Measurements from ENCODE around the gene NFIA.
A peak's percentile ranks its signal among the peaks of the same experiment; 100 is the strongest.
"Not testable (repeated sequence)": the region's sequence is repeated elsewhere in the genome, so short reads cannot be mapped to it uniquely, and the experiment has no call there.

Gene NFIA

DNA sequence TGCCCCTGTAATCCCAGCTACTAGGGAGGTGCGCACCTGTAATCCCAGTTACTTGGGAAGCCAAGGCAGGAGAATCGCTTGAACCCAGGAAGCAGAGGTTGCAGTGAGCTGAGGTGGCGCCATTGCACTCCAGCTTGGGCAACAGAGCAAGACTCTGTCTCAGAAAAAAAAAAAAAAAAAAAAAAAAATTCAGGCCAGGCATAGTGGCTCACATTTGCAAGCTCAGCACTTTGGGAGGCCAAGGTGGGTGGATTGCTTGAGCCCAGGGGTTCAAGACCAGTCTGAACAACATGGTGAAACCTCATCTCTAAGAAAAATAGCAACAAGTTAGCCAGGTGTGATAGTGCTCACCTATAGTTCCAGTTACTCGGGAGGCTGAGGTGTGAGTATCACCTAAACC lies 20.8 kb upstream of the NFIA start:
- not testable (repeated sequence) for DNase-seq

DNA sequence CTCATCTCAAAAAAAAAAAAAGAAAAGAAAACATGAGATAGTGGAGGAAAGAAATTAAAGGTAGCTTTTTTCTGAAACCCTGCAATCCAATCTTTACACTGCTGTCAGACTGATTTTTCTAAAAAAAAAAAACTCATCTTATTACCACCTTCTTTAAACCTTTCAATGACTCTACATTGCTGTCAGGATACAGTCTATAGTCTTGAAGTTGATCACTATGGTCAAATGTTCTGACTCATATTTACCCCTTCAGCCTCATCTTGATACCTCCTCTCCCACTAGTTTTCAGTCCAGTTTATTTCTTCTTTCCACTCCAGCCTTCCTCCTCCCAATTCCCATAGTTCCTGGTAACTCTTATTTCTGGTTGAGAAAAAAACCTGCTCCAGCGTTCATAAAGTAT lies 17.7 kb upstream of the NFIA start:
- no peak for DNase-seq

DNA sequence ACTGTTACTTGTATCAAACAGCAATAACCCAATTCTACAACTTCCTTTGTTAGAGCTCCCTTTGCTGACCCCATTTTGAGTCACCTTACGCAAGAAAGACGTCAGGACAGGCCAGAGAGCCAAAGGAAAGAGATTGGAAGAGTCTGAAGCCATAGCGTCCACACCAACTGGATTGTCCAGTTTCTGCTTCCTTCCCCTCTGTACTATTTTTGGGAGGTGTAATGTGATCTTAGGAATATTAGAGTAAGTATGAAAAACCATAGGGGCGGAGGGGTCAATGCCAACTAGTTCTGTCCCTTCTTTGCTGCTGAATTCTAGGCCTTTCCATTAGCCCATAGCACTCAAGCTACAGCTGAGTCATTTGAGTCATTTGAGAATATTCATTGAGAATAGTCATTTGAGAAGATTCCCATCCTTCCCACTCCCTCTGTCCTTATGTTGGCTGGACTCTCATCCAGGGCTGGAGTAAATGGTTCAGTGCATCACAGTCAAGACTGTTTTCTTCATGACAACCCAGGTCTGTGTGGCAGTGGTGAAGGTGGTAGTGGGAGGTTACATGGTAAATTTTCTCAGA lies 14.8 kb upstream of the NFIA start:
- DNase-seq, result no peak

DNA sequence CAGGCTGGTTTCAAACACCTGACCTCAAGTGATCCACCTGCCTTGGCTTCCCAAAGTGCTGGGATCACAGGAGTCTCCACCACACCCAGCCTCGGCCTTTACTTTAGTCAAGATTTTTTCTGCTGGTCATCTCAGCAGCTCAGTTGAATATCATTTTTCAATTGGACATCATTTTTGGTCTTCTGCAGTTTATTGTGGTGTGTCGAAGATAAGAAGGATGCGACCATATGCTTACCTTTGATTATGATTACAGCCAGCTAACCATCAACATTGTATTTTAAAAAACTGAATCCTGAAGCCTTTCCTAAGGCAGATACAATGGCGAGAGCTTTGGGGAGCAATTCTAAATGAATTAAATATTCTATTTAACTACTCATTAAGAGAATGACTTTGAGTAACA lies 12.3 kb upstream of the NFIA start:
- DNase-seq, result no peak

DNA sequence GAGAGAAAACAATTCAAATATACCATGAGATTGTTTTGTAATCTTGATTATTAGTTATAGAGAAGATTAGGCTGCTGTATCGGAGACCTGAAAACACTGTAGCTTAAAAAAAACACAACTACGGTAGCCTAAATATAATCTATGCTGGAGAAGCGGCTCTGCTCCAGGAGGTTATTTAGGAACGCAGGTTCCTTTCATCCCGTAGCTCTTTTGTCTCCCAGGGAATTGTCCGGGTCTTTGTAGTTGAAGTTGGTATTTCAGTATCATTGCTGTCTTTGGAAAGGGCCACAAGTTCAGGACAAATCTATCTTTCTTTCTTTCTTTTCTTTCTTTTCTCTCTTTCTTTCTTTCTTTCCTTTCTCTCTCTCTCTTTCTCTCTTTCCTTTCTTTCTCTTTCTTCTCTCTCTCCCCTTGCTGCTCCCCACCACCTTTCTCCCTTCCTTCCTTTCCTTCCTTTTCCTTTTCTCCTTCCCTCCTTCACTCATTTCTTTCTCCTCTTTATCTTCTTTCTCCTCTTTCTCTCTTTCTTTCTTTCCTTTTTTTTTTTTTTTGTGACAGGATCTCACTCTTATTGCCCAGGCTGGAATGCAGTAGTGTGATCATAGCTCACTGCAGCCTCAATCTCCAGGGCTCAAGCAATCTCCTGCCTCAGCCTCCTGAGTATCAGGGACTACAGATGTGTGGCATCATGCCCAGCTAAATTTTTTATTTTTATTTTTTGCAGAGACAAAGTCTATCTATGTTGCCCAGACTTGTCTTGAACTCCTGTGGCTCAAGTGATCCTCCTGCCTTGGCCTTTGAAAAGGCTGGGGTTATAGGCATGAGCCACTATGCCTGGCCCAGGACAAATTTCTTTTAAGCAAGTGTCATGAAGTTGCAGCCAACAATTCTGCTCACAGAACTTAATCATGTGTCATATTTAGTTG lies 10.9 kb upstream of the NFIA start:
- no peak for DNase-seq

DNA sequence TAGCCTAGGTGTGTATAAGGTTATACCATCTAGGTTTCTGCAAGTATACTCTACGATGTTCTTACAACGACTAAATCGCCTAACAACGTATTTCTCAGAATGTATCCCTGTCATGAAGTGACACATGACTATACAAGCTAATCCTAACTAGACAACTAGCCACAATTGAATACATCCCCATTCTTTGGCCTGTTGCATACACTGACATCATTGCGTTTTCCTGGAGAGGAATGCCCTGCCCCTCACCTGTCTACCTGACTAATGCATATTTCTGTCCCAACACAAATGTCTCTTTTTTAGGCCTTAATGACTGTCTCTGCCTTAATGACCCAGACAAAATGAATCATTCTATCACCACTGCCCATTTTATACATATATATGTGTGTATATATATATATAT lies 8.5 kb upstream of the NFIA start:
- no peak for DNase-seq

DNA sequence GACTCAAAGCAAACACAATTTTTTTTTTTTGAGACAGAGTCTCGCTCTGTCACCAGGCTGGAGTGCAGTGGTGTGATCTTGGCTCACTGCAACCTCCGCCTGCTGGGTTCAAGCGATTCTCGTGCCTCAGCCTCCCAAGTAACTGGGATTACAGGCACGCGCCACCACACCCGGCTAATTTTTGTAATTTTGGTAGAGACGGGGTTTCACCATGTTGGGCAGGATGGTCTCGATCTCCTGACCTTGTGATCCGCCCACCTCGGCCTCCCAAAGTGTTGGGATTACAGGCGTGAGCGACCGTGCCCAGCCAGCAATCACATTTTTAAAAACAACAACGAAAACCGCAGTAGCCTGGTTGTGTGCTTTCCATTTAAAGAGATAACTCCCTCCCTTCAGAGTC lies 6.5 kb upstream of the NFIA start:
- not testable (repeated sequence) for DNase-seq

DNA sequence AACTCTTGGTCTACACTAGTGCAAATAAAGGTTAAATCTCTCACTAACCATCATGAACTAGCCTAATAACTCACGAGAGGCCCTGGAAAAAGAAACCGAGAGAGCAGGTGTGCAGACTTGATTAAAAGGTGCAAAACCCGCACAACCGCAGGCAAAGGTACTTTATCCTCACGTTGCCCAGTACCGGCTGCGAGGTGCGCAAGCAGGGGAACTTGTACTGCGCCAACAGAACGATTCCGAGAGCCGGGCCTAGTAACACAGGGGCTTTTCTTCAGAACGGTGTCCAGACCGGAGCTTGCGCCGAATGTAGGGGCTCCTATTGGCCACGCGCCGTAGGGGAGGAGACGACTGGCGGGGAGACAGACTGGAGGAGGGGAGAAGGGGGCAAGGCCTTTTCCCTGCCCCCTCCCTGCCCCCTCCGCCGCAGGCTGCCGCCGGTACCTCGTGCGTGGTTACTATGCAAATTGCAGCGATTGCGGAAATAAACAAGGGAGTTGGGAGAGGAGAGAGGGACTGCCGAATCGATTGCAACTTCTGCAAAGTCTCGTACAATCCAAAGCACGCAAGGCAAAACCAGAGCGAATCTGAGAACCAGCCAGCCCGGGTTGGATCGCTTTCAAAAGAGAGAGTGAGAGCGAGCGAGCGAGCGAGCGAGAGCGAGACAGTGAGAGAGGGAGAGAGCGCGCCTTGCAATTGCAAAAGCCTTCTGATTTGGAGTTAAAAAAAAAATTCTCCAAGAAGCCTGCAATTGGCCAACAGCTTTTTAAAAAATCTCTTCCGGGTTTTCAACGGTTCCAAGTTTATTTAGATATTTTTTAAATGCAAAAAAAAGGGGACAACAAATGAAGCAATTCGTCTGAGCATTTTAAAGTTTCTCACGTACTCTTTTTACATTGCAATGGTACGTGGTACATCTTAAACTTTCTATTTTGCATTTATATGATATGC lies 5.4 kb upstream of the NFIA start:
- peak; percentile 64 to 89 (median 71) for DNase-seq

DNA sequence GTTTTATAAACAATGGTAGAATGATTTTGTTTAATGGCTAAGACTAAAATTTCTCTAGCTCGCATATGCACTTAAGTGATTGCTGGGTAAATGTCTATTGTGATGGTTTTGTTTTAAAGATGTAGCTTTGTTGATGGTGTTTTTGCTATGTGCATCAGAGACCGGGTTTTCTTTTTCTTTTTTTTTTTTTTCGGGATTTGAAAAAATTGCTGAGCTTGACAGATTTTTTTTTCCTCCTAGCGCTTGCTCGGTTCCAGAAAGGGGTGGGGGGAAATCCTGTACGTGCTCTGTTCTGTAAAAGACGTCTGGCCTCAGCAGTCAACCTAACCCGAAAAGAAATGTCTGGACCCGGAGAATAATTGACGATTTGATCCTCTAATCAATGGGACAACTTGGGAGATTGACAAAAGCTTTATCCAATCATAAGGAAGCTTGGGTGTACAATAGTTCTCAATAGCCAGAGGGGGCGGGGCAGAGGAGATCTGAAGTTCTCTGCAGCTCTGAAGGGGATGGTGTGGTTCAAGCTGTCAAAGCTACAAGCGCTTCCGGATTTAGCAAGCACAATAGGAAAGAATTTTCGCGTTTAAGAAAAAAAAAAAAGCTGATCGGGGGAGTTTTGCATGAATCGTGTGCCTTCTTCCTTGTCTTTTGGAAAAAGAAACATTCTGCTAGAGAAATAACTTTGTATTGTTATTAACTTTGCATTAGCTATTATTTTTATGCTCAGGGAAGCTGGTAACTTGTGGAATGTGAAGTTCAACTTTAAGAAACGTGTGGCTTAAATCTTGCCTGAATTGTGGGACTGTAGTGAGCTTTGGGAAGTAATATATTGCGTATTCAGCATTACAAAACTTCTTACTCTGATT lies 4.5 kb upstream of the NFIA start:
- peak; percentile 80 to 95 (median 85) for DNase-seq

DNA sequence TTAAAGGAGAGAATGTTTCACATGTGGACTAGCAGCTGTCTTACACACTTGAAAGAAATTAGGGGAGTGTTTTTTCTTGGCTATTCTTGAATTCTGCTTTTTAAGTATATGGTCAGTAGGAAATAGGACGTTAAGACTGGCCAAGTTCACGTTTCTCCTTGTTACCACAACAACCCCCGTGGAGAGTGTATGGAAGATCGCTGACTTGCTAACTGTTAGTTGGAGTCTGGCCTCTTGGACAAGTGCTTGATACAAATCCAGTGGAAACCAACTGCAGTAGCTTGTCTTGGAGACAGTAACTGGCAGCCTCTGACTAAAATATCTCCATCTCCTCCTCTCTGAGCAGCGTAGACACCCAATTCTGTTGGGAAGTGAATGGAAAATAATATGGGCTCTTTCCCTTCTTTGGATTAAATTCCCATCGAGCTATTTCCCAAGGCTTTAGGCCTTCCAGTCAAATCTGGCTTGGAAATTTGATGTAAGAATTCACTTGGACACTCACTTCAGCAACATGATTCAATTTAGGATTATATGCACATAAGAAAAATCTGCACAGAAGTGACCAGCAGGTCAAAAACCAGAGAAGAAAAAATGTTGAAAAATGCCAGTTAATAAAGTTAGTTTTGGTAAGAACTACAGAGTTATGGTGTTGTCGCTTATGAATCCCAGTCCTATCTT lies 3.6 kb upstream of the NFIA start:
- DNase-seq, result no peak

DNA sequence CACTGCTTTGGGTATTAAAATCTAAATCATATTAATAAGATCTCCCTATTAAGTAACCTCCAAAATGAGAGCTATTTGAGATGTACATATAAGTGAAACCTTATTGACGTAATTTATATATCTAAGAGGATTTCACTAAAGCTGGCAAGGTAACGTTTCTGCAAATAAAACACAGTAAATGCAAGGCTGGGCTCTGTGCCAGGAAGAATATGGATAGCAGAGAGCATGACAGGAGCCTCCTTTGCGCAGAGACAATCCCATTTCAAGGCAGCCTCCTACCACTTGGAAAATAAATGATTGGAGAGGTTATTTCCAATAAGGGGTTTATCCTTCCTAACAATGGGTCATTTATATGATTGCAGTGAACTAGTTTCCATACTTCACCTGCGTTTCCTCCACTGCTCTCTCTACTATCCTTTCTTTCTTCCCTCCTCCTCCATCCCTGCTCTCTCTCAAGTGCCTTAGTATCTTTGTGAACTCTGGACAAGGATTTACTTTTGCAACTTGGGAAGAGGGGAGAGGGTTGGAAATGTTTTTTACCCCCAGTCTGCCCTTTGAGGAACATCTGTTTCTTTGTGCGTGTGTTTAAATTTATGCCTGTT lies 3.0 kb upstream of the NFIA start:
- DNase-seq, result no peak

DNA sequence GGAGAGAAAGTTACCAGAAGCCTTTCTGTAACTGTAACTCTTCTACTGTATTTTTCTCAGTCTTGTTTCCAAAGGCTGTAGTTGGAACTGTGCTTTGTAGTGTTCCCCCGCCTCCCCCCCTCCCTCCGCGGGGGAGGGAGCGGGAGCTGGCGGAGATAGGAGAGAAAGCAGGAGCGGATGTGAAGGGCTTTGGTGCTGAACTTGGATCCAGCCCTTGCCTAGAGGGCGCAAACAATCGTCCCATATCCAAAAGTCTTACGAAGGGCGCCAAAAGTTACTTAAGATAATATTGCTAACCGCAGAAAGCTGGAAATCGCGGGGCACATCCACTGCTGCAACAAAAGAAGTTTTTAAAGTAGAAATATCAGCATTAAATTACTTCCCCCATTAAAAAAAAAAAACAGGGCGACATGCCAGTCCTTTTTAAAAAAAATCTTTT lies 2.4 kb upstream of the NFIA start:
- no peak for DNase-seq

DNA sequence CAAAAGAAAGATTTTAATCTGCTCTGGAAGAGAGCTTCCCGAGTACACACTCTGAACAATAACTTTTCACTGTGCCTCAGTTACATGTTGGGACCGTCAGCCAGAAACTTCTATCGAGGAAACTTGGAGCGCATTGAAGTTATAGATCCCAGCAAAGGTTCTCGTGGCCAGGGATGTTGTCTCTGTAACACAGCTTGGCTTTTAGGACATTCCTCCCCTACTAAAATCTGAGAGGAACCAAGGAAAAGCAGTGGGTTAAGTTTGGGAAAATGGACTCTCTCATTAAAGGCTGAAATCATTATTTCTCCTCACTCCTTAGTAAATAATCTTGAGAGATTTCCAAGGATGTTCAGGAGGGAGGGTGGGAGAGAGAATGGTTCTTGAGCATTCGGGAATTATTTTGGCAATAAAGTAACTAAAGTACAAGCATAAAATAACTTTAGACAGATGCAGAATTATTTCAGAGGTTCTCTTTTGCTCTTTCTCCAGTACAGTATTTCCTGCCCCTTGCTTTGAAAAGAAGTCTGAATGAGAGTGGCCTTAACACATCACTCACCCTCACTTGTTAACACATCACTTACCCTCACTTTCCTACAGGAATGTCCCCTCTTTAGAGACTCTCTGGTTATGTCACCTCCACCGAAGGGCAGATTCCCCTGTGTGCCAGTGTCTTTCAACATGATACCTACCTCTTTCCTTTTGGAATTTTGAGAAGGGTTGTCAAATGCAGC lies 1.8 kb upstream of the NFIA start:
- no peak for DNase-seq

DNA sequence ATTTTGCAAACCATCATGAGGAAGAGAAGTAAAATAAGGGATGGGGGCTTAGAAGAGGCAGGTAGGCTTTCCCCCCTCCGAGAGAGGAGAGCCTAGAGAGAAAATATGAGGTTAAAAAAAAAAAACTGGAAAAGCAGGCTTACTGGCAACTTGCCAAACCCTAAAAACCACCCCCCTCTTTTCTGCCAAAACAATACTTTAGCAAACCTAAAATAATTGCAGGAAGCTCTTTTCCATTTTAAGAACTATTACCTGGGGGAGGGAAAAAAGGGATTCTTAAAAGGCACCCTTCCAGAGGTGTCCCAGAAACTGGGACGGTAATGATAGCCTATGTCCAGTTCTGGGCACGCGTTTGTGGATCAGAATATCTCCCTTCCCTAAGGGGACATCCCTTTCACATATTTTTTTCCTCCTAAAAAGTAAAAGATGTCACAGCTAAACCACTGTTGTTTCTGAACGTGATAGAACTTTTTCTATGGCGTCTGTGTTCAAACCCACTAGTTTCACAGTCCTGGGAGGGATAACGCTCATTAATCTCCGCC lies 1.1 kb upstream of the NFIA start:
- no peak for DNase-seq

DNA sequence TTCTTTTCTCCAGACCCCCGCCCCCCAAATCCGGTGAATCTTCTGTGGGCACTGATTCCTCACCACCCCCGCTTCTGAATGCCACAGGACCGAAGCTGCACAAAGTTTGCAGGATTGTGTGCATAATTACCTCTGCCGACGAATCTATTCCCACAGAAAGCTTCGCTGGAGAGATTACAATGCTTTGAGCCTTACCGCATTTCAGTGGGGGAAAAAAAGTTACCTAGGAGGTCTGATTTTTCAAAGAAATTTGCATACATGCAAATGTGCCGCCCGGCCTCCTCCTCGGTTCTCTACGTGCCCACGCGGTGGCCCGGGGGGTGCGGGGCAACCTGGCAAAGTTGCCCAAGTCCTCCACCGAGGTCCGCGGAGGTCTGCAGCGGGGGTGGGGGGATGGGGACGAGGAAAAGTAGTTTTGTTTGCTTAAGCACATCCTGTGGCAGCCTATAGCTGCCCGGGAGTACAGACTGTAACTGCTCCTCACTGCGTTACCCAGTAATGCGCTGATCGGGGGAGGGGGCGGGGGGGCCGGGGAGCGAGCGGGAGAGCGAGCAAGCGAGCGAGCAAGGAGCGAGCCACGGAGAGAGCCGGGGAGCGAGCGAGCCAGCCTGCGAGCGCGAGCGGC lies 563 bp upstream of the NFIA start:
- peak in 4 of 5 donors; percentile 26 to 49 (median 38) for DNase-seq

DNA sequence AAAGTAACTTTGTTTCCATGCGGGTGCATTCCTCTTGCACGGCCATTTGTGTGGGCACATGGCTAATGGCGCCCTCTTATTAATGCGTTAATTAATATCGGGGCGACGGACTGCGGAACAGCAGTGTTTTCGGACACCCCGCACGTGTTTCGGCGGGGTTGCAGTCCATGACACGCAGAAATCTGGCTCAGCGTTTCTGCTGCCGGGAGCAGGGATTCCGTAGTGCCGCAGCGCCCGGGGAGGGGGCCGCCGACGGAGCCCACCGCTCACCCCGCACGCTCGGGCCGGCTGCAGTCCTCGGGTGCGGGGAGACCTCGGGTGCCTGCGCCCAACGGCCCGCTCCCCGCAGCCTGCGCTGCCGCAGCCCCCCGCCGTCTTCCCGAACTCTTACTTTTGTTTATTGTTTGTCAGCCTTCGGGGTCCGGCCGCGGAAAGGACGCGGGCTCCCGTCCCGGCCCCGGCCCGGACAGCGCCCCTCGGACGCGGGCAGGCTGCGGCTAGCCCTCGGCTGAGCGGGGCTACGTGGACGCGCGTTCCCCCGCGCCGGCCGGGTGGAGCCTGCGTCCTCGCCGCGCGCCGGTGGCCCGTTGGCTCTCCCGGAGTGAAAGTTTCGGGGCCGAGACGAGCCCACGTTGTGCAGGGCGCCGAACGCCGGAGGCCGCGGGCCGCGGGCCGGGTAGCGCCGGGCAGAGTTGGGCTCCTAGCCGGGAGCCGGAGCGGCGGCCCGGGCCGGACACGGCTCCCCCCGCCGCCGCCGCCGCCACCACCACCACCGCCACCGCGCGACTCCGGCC lies 849 bp downstream of the NFIA start:
- DNase-seq, result peak in 1 of 5 donors; percentile 9

DNA sequence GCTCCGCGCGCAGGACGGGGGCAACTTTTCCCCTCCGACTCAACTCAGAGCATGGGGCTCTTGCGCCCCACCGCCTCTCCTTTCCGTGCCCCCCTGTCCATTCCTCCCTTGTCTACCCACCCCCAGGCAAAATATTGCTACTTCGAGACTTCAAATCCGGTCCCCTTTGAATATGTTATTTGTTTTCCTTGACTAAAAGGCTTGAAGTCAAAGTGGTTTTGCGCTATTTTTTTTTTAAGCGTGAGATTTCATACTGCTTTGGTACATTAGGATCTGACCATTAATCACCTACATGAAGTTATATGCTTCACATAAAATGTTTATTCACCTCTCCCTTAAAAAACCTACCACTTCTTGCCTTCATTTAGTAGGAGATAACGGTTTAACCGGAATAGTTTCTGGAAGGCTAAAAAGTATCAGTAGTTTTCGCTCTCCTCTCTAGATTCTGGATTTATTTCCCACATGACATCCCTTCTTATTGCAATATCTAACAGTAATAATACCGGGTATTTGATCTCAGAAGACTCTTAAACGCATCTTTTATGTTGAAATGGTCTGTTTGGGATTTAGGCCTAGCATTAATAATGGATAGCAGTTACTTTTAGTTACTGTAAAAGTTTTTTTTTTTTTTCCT lies 1.6 kb downstream of the NFIA start:
- DNase-seq, result no peak

DNA sequence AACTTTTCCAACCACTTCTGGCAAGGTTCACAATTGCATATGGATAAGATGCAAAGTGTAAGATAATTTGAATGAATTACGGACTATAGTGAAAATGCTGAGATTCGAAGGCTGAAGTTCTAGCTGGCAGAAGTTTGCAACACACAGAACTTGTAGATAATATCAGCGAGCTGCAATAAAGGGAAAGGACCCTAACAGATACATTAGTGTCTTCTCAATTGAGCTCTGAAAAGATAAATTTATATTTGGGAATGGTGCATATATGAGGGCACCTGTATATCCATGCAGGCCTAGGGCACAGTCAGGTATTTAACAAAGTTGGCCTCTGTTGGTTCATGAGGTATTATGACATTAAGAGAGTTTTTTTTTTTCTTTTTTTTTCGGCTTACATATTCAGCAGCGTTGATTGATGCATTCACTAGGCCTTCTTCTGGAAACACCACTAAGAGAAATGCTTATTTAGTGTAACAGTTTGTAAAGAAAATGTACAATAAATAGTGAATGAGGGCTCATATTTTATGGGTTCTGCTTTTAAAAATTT lies 2.2 kb downstream of the NFIA start:
- DNase-seq, result no peak
